ENCODE results near the gene TM7SF2.

DNA sequence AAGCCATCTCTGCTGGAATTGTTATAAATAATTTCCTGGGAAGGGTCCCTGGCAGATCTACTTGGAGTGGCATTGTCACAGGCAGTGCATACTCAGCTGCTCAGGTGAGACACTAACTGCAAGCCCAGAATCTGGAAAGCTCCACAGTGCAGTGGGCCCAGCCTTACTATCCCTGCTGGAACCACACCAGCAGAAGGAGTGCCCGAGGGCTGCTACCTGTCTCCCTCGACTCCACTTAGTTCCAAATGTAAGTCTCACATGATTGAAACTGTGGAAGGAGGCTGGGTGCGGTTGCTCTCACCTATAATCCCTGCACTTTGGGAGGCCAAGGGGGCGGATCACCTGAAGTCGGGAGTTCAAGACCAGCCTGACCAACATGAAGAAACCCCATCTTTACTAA is 37.0 kb downstream of the TM7SF2 start:
- no peak for TF ChIP-seq EZH2 (IDR thresholded peaks at IDR 0.05; ENCODE audit: insufficient read depth, poor library complexity, severe bottlenecking)
- no peak for TF ChIP-seq EZH2phosphoT487 (IDR thresholded peaks at IDR 0.05; ENCODE audit: insufficient read depth, low read depth)
